ENCODE data around the gene CYGB.

CYGB gene

DNA sequence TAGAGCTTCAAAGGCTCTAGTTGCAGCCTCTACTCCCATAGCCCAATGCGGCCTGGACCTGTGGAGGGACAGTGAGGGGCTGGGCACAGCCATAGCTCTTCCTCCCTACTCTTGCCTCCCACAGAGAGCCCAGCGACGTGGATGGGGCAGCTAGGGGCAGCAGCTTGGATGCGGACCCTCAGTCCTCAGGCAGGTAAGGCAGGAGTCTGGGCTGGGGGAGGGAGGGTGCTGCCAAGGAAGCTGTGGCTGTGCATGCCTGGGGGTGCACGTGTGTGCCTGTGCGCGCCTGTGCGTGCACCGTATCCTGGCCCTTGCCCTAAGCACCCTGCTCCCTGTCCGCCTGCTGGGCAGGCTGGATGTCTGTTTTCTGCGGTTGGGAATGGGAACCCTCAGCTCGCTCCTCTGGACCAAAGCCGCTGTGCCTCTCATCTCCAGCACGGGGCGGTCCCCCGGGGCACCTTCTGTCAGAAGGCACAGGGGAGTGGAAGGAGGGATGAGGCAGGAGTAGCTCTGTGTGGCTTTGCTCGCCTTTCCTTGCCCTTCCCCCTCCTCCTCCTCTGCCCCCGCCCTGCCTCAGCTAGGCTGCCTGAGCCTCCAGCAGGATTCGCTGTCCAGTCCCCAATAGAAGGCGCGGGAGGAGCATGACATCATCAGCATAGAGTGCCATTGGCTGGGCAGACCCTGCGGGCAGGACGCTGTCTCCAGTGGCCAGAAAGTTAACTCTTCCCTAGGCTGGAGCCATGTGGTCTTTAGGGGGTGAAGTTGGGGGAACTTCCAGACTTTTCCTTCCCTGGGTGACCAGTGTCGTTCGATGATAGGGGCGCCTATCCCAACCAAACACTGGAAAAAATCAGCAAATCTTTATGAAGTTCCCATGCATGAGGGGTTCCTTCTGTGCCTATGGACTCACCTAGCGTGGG lies 3.1 kb upstream of the CYGB start:
- no peaks in the 10 kb centered on the region for H3K27me3 ChIP-seq (ENCODE audit: insufficient read depth, low read length, poor library complexity)
- no peak overlapping the region for H3K9ac ChIP-seq (ENCODE audit: low read depth, low read length)
- H3K27ac ChIP-seq (ENCODE audit: low read length), result no peak overlapping the region
- ATAC-seq (ENCODE audit: insufficient read depth, low read depth) (peak; percentile 61), DNase-seq (peak; percentile 32)
- no peaks in the 10 kb centered on the region for H3K36me3 ChIP-seq (ENCODE audit: insufficient read depth, low read length)
- no peaks in the 10 kb centered on the region for H3K9me3 ChIP-seq (ENCODE audit: insufficient read depth, low read length, severe bottlenecking)
- H3K4me3 ChIP-seq (ENCODE audit: low read depth in 1 of 2, low read length in 2 of 2), result no peak overlapping the region
- no peak overlapping the region for H3K4me2 ChIP-seq (ENCODE audit: insufficient read depth, low read length)
- no peak overlapping the region for H2AFZ ChIP-seq (ENCODE audit: low read depth, low read length)
- TF ChIP-seq EZH2 (IDR thresholded peaks at IDR 0.05; ENCODE audit: borderline replicate concordance, low read depth, low read length, severe bottlenecking), result no peak
- TF ChIP-seq, protein P1, sequence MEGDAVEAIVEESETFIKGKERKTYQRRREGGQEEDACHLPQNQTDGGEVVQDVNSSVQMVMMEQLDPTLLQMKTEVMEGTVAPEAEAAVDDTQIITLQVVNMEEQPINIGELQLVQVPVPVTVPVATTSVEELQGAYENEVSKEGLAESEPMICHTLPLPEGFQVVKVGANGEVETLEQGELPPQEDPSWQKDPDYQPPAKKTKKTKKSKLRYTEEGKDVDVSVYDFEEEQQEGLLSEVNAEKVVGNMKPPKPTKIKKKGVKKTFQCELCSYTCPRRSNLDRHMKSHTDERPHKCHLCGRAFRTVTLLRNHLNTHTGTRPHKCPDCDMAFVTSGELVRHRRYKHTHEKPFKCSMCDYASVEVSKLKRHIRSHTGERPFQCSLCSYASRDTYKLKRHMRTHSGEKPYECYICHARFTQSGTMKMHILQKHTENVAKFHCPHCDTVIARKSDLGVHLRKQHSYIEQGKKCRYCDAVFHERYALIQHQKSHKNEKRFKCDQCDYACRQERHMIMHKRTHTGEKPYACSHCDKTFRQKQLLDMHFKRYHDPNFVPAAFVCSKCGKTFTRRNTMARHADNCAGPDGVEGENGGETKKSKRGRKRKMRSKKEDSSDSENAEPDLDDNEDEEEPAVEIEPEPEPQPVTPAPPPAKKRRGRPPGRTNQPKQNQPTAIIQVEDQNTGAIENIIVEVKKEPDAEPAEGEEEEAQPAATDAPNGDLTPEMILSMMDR (IDR thresholded peaks at IDR 0.05; ENCODE audit: borderline replicate concordance, extremely low read depth, low read length, poor library complexity, severe bottlenecking), result no peak
- H3K4me1 ChIP-seq (ENCODE audit: insufficient read depth, low read length), result no peaks in the 10 kb centered on the region
- no peaks in the 10 kb centered on the region for H3K79me2 ChIP-seq (ENCODE audit: insufficient read depth, low read length)
- no peaks in the 10 kb centered on the region for H4K20me1 ChIP-seq (ENCODE audit: insufficient read depth, low read length)

DNA sequence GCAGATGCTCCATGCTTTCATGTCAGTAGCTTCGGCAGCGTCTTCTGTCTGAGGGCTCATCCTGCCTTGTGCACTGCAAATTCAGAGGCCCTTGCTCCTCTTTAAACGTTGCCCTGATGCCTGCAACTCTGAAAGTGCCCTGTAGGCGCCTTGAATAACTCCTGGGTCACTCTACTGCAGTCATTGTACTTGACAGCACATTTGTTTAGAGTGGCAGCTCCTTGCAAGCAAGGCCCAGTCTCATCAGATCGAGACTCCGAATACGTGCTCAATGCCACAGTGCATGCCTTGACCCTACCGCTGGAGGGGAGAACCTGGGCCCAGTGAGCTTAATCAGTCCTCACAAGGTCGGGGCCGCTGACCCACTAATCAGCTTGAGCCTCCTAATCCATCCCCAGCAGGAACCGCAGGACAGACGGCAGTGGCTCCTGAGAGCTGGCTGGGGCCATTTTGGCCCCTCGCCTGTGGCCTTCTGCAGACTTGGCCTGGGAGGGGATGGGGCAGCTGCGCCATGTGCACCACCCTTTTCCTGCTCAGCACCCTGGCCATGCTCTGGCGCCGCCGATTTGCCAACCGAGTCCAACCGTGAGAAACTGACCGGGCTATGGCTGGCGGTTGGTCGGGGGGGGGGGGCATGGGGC lies 2.2 kb upstream of the CYGB start, which contains the start of gene PRCD:
Gene PRCD (plus strand): TSS at position 414 of the 641 bp plus-strand sequence. CDS start 98 bp downstream, at position 512.
- no peak for ATAC-seq (ENCODE audit: insufficient read depth, low read depth)
- Histone ChIP-seq H3K9me3 (ENCODE audit: insufficient read depth, low read length, severe bottlenecking) (no peaks in the 10 kb centered on the region), H3K27me3 (ENCODE audit: insufficient read depth, low read length, poor library complexity) (no peaks in the 10 kb centered on the region), H3K36me3 (ENCODE audit: insufficient read depth, low read length) (no peaks in the 10 kb centered on the region), H3K79me2 (ENCODE audit: insufficient read depth, low read length) (no peaks in the 10 kb centered on the region), H3K9ac (ENCODE audit: low read depth, low read length) (no peak within 1 kb of the TSS), H2AFZ (ENCODE audit: low read depth, low read length) (no peak within 1 kb of the TSS), H3K27ac (ENCODE audit: low read length) (no peak within 1 kb of the TSS), H3K4me2 (ENCODE audit: insufficient read depth, low read length) (no peak within 1 kb of the TSS), H4K20me1 (ENCODE audit: insufficient read depth, low read length) (no peaks in the 10 kb centered on the region), H3K4me3 (ENCODE audit: low read depth in 1 of 2, low read length in 2 of 2) (no peak within 1 kb of the TSS), H3K4me1 (ENCODE audit: insufficient read depth, low read length) (no peaks in the 10 kb centered on the region)
- DNase-seq, result no peak
- TF ChIP-seq, protein P1 (IDR thresholded peaks at IDR 0.05; ENCODE audit: borderline replicate concordance, extremely low read depth, low read length, poor library complexity, severe bottlenecking), result peak; percentile 9
- TF ChIP-seq EZH2 (IDR thresholded peaks at IDR 0.05; ENCODE audit: borderline replicate concordance, low read depth, low read length, severe bottlenecking), result no peak

DNA sequence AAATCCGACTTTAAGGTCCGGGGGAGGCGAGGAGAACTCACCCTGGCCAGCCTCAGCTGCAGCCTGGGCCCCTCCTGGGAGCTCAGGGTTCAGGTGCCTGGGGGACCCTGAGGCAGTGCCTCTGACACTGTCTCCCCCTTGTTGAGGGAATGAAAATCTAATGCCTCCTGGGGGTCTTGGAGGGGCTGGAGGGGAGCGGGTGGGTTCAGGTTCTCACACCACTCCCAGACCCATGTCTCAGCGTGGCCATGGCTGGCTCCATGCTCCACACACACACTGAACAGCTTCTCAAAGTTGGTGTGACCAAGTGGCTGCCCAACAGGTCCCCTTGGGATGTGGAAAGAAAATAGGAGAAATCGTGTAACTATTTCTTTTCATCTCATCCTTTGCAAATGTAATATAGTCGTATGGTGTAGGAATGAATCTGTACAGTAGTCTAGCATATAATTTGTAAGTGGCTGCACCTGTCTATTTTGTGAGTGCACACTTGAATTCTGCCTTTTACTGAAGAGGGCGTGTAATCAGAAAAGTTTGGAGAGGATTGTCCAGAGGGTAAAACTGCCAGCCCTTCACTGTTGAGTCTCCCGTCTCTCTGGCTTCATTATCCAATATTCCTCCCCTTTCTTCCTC lies 1.5 kb upstream of the CYGB start:
- Histone ChIP-seq H3K79me2 (ENCODE audit: insufficient read depth, low read length) (no peaks in the 10 kb centered on the region), H2AFZ (ENCODE audit: low read depth, low read length) (no peak overlapping the region), H3K4me3 (ENCODE audit: low read depth in 1 of 2, low read length in 2 of 2) (no peak overlapping the region), H3K36me3 (ENCODE audit: insufficient read depth, low read length) (no peaks in the 10 kb centered on the region), H4K20me1 (ENCODE audit: insufficient read depth, low read length) (no peaks in the 10 kb centered on the region), H3K4me1 (ENCODE audit: insufficient read depth, low read length) (no peaks in the 10 kb centered on the region), H3K27ac (ENCODE audit: low read length) (no peak overlapping the region), H3K9ac (ENCODE audit: low read depth, low read length) (no peak overlapping the region), H3K27me3 (ENCODE audit: insufficient read depth, low read length, poor library complexity) (no peaks in the 10 kb centered on the region), H3K9me3 (ENCODE audit: insufficient read depth, low read length, severe bottlenecking) (no peaks in the 10 kb centered on the region), H3K4me2 (ENCODE audit: insufficient read depth, low read length) (no peak overlapping the region)
- no peak for DNase-seq
- TF ChIP-seq, protein P1 (IDR thresholded peaks at IDR 0.05; ENCODE audit: borderline replicate concordance, extremely low read depth, low read length, poor library complexity, severe bottlenecking), result no peak
- no peak for TF ChIP-seq EZH2 (IDR thresholded peaks at IDR 0.05; ENCODE audit: borderline replicate concordance, low read depth, low read length, severe bottlenecking)
- ATAC-seq (ENCODE audit: insufficient read depth, low read depth), result no peak

Measured in DND-41 (cell line).